BE2C (cell line): ENCODE data around the gene CHCHD1. TPM values are rescaled to one million over a fixed set of nuclear protein-coding genes. Genes with fewer than 3 reads are reported as not detected.
A peak's percentile ranks its signal among the peaks of the same experiment; 100 is the strongest.
"Not testable (repeated sequence)": the region's sequence is repeated elsewhere in the genome, so short reads cannot be mapped to it uniquely, and the experiment has no call there.

ENCODE experiments used
- DNase-seq: peaks from one replicate; pipeline ENCODE4 v3.0.0-alpha.2; 2020
- H3K27me3 ChIP-seq: fragments of 250-450 bp; sonication (Bioruptor Pico); 2 replicates; pipeline ENCODE4 v1.5.1; 2020; ENCODE audit warnings: mild to moderate bottlenecking
- H3K36me3 ChIP-seq: fragments of 250-450 bp; sonication (Bioruptor Pico); 2 replicates; pipeline ENCODE4 v1.5.1; 2020; ENCODE audit warnings: mild to moderate bottlenecking
- H3K4me1 ChIP-seq: fragments of 250-450 bp; sonication (Bioruptor Pico); 2 replicates; pipeline ENCODE4 v1.5.1; 2020
- H3K4me3 ChIP-seq: 2 replicates; pipeline ENCODE4 v1.5.1; 2011; ENCODE audit warnings: low read depth, low read length
- H3K9me3 ChIP-seq: fragments of 250-450 bp; sonication (Bioruptor Pico); 2 replicates; pipeline ENCODE4 v1.5.1; 2020
- CTCF ChIP-seq: IDR thresholded peaks from 2 replicates; pipeline ENCODE4 v1.5.1; 2012; ENCODE audit warnings: mild to moderate bottlenecking, low read depth, low read length
- polyA plus RNA-seq: library from polyadenylated mRNA; unstranded; fragments of >200 nt; gene quantifications from one replicate; pipeline ENCODE4 v1.2.1, GENCODE V29; 2012; ENCODE audit warnings: low read depth, missing spikeins; ENCODE audit not compliant: insufficient read length, insufficient read depth

The CHCHD1 gene
- 162 TPM for polyA plus RNA-seq

- peak; percentile 94 for DNase-seq
- Histone ChIP-seq H3K4me1 (no peaks in the 10 kb centered on the region; the same call in 1 of the 2 replicates), H3K27me3 (no peaks in the 10 kb centered on the region), H3K9me3 (no peaks in the 10 kb centered on the region), H3K4me3 (peak within 1 kb of the TSS; percentile 89), H3K36me3 (peaks cover 5% of the 10 kb centered on the region)
- TF ChIP-seq CTCF: no peak
Observed at GRCh38 chr10:73781879-73782748, at the start of gene CHCHD1. TSS of gene CHCHD1 (plus strand) at chr10:73782048. CDS start at chr10:73782076, 28 bp downstream.

DNA sequence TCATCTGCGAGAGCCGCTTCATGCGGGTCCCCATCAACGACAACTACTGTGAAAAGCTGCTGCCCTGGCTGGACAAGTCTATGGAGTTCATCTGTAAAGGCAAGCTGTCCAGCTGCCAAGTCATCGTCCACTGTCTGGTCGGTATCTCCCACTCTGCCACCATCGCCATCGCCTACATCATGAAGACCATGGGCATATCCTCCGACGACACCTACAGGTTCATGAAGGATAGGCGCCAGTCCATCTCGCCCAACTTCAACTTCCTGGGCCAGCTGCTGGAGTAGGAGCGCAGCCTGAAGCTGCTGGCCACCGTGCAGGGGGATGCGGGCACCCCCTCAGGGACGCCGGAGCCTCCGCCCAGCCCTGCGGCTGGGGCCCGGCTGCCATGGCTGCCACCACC is 49.4 kb upstream of the CHCHD1 start:
- no peak for TF ChIP-seq CTCF
- no peaks in the 10 kb centered on the region for H3K4me1 ChIP-seq
- no peaks in the 10 kb centered on the region for H3K27me3 ChIP-seq
- peaks cover 8% of the 10 kb centered on the region; the same call in 1 of the 2 replicates for H3K36me3 ChIP-seq
- DNase-seq: no peak
- no peak overlapping the region for H3K4me3 ChIP-seq
- no peaks in the 10 kb centered on the region for H3K9me3 ChIP-seq

- Histone ChIP-seq H3K36me3 (peaks cover 8% of the 10 kb centered on the region; the same call in 1 of the 2 replicates), H3K9me3 (no peaks in the 10 kb centered on the region), H3K4me3 (no peak overlapping the region), H3K4me1 (no peaks in the 10 kb centered on the region), H3K27me3 (no peaks in the 10 kb centered on the region)
- no peak for DNase-seq
- TF ChIP-seq CTCF: no peak
Observed at GRCh38 chr10:73732931-73733623, 48.8 kb upstream of the CHCHD1 start.

DNA sequence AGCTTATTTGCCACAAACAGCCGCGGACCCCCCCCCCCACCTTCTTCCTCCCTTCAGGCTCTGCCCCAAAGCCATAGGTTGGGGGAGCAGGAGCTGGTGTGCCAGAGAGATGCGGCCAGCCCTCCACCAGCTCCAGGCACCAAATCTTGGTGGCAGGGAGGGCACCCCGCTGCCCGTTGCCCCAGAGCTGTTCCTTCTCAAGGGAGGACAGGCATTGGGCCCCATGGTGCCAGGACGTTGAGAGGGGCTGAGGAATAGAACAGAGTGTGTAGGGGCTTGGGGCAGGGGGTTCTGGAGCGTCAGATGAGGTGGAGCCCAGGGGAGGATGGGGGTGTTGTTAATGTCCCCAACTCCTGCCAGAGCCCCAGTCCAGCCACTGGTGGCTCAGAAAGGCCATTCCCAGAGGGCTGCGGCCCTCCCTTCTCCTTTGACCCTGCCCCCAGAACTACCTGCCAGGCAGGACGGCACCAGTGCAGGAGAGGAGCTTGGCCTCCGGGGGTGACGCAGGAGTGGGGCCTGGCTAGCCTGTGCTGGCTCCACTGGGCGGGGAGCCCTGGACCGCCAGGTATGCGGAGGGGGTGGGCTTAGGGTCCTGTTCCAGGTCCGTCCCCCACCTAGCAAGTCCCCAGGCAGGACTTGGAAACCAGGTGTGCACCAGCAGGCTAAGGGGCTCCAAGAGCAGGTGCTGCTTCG is 47.7 kb upstream of the CHCHD1 start:
- Histone ChIP-seq H3K9me3 (no peaks in the 10 kb centered on the region), H3K4me1 (no peaks in the 10 kb centered on the region), H3K27me3 (no peaks in the 10 kb centered on the region), H3K4me3 (no peak overlapping the region), H3K36me3 (peaks cover 8% of the 10 kb centered on the region; the same call in 1 of the 2 replicates)
- no peak for TF ChIP-seq CTCF
- DNase-seq: no peak

GRCh38 chr10:73734796-73735305 is 47.0 kb upstream of the CHCHD1 start:
- Histone ChIP-seq H3K9me3 (no peaks in the 10 kb centered on the region), H3K27me3 (no peaks in the 10 kb centered on the region), H3K4me1 (no peaks in the 10 kb centered on the region), H3K36me3 (peaks cover 8% of the 10 kb centered on the region; the same call in 1 of the 2 replicates), H3K4me3 (no peak overlapping the region)
- no peak for TF ChIP-seq CTCF
- no peak for DNase-seq

DNA sequence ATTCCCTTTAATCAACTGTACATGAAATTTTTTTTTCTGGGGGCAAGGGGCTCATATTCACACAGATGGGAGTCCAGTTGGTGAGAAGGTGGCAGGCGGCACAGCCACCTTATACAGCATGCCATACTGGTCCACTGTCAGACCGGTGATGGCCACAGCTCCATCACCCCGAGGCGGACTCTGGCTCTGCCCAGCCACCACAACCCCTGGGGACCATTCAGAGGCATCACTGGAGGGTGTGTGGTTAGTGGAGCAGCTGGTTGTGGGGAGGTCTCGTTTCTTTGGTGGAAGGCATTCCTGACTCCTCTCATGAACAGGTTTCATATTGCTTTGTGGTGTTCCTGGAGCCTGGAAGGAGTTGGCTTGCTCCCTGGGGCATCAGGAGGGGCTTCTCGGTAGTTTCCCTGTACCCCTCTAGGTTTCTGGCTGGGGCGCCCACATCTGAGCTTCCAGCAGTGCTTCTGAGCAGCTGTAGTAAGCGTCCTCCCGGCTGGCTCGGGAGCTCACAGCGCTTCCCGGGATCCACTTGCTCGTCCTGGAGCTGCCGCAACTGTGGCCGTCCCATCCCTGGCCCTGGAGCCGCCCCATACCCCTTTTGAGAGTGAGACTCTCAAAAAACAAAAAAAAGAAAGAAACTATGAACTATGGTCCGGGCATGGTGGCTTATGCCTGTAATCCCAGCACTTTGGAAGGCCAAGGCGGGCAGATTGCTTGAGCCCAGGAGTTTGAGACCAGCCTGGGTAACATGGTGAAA is 41.2 kb upstream of the CHCHD1 start:
- not testable (repeated sequence) for H3K36me3 ChIP-seq, H3K27me3 ChIP-seq, H3K9me3 ChIP-seq, DNase-seq, H3K4me3 ChIP-seq, H3K4me1 ChIP-seq
